T-helper 2 cell (primary cell): ENCODE data around the gene PTPA.

ENCODE experiments used
- DNase-seq, 5 experiments: peaks; one replicate each; pipeline versions ENCODE4 v3.0.0 to v3.0.0-alpha.2; 2012 to 2022
- total RNA-seq, 2 donors: gene quantifications; one replicate each; lab custom pipeline; 2026; lab: John Stamatoyannopoulos, UW

The PTPA gene
- total RNA-seq, result 29.6 to 34.7 reads per million in 2 donors

- peak; percentile 88 to 99 (median 95) for DNase-seq
Observed at GRCh38 chr9:129110740-129111527, at the start of gene PTPA, which contains the start of gene CRAT. Gene PTPA, plus strand, starts transcription at chr9:129111415. Its CDS starts 186 bp downstream, at chr9:129111601. Gene CRAT, minus strand, starts transcription at chr9:129110793. Its CDS starts 284 bp downstream, at chr9:129110509.

DNA sequence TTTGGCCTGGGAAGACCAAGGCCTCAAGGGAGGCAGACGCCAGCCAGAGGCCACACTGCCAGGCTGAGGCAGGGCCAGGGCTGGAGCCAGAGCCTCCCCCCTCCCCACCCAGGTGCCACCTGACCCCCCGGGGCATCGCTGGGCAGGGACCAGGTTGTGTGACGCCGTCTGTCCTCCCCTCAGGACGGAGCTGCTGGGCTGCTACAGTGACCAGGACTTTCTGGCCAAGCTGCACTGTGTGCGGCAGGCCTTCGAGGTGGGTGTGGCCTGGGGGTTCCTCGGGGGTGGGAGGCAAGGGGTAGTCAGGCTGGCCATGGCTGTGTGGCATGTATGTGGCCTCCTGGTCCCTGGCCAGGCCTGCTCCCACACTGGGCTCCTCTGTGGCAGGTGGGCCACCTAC, 48.2 kb upstream of the PTPA start:
- no peak for DNase-seq

DNA sequence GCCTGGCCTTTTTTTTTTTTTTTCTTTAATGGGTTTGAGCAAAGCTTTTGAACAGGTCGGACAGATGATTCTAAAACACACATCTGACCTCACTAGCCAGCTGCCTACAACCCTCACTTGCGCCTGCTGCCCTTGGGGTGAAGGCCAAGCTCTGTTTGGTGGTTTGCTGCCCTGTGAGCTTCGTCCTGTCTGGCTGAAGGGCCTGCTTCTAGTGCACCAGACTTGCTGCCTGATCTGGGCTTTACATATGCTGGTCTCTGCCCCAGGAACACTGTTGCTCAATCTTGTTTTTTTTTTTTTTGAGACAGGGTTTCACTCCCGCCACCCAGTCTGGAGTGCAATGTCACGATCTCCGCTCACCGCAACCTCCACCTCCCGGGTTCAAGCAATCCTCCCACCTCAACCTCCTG, 46.7 kb upstream of the PTPA start:
- no peak for DNase-seq

GRCh38 chr9:129068110-129068509, 43.1 kb upstream of the PTPA start:
- no peak for DNase-seq

GRCh38 chr9:129068990-129069861, 42.0 kb upstream of the PTPA start:
- DNase-seq, result peak in 3 of 5 experiments; percentile 20 to 80 (median 67)

GRCh38 chr9:129069862-129070641, 41.2 kb upstream of the PTPA start:
- no peak for DNase-seq

GRCh38 chr9:129070696-129071525, 40.3 kb upstream of the PTPA start:
- DNase-seq, result no peak

GRCh38 chr9:129071526-129072126, 39.6 kb upstream of the PTPA start:
- DNase-seq, result peak in 2 of 5 experiments; percentile 43 to 70

GRCh38 chr9:129072171-129072570, 39.0 kb upstream of the PTPA start:
- no peak for DNase-seq

DNA sequence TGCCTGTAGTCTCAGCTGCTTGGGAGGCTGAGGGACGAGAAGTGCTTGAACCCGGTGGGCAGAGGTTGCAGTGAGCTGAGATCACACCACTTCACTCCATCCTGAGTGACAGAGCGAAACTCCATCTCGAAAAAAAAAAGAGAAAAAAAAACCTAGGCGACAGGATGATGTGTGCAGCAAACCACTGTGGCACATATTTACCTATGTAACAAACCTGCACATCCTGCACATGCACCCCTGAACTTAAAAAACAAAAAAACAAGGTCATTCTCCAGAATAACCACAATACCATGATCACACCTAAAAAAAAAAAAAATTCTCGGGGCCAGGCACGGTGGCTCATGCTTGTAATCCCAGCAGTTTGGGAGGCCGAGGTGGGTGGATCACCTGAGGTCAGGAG, 37.8 kb upstream of the PTPA start:
- peak in 2 of 5 experiments; percentile 72 to 75 for DNase-seq

- DNase-seq, result no peak
Observed at GRCh38 chr9:129074106-129074505, 37.1 kb upstream of the PTPA start.

- DNase-seq, result no peak
Observed at GRCh38 chr9:129075996-129076639, 35.1 kb upstream of the PTPA start.

- DNase-seq, result no peak
Observed at GRCh38 chr9:129076640-129077037, 34.6 kb upstream of the PTPA start.

DNA sequence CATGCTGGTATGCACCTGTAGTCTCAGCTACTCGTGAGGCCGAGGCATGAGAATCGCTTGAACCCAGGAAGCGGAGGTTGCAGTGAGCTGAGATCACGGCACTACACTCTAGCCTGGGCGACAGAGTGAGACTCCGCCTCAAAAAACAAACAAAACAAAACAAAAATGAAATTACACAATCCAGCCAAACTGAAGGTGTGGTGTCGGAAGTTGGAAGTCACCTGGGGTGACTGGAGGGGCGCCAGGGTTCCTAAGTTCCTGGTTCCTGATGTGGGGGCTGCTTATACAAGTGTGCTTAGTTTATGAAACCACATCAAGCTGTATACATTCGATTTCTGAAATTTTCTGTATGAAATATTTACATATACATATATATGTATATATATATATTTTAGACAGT, 34.0 kb upstream of the PTPA start:
- DNase-seq, result no peak

DNA sequence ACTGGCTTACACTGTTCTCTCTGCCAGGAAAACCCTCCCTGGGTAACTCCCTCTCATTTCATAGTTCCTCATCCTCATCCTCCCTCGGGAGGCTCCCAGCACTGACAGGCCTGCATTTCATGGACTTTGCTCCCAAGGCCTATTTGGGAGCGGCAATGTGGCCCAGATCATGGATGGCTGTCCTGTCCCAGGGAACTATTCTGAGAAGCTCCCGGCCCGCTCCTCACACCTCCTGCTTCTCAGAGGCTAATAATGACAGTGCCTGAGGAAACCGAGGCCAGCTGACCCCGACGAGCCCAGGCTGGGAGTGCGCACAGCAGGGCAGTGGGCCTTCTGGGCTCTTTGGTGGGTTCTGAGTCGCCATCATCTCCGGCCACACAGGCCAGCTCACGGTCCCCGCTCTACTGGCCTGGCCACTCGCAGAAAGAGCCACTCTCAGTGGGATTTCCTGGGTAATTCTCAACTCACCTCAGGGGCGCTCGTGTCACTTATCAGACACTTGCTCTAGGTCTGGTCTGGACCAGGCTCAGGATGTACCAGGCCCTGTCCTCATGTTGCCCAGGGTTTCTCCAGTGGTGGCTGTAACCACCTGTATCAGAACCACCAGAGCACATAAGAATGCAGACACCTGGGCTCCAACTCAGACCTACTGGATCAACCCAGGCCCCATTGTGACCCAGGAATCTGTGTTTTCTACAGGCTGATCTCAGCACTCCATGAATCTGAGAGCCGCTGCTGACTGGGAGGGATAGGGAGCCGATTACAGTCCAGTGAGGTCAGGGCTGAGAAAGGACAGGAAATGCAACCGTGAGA, 32.3 kb upstream of the PTPA start:
- DNase-seq, result no peak

DNA sequence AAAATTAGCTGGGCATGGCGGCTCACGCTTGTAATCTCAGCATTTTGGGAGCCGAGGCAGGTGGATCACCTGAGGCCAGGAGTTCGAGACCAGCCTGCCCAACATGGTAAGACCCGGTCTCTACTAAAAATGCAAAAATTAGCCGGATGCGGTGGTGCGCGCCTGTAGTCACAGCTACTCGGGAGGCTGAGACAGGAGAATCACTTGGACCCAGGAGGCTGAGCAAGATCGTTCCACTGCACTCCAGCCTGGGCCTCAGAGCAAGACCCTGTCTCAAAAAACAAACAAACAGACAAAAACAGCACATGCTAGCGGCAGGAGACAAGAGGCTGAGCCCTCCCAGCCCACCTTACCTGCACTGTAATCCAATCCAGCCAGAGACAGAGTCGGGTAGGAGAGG, 31.4 kb upstream of the PTPA start:
- DNase-seq, result no peak

- no peak for DNase-seq
Observed at GRCh38 chr9:129080298-129080600, 31.0 kb upstream of the PTPA start.

- peak; percentile 96 to 100 (median 98) for DNase-seq
Observed at GRCh38 chr9:129080601-129081387, 30.4 kb upstream of the PTPA start, which contains the start of gene DOLPP1. Gene DOLPP1, plus strand, starts transcription at chr9:129081111. Its CDS starts 21 bp downstream, at chr9:129081132.

DNA sequence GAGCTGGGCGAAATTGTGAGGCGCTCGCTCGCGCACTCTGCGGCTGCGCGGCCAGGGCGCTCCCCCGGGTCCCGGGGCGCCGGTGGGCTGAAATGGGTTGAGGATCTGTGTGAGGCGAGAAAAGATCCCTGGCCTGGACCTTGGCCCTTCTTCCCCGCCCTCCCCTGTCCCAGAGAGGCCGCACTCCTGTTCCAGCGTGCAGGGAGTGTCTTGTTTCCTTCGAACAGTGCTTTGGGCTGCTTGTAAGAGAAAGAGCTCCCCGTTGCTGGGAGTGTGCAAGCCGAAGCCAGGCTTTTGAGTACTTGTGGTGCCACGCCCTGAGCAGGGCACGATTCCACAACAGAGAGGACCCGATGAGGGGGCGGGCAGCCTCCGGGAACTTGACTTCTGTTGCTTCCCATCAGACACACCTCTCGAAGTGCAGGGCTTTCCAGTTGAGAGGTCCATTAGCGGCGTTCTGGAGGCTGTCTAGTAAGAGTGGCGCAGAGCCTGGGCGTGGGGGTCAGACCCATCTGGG, 29.8 kb upstream of the PTPA start:
- no peak for DNase-seq
